ENCODE results near the gene C2CD4D.

GRCh38 chr1:151868486-151868885 lies 28.9 kb upstream of the C2CD4D start:
- TF ChIP-seq CTCF (IDR thresholded peaks at IDR 0.05) (no peak), POLR2A (IDR thresholded peaks at IDR 0.05) (no peak), EP300 (IDR thresholded peaks at IDR 0.05) (no peak)
